ENCODE measurements around the gene DYNC1H1.

DYNC1H1 gene

DNA sequence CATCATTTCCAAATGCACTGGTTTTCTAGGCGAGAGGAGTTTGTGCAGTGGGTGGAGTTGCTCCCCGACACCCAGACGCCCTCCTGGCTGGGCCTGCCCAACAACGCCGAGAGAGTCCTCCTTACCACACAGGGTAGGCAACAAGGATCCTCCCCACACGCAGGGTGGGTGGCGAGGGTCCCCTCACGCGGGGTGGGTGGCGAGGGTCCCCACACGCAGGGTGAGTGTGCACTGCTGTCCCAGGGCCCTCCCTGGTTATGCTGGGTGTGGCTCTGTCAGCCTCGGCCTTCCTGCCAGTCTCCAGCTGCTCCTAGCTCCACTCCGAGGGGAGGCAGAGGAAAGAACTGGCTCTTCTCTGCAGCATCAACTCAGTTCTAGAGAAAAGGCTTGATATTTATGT lies 80.2 kb downstream of the DYNC1H1 start:
- no peak overlapping the region for H3K4me3 Mint-ChIP-seq
- no peaks in the 10 kb centered on the region for H3K36me3 Mint-ChIP-seq
- no peaks in the 10 kb centered on the region for H3K4me1 Mint-ChIP-seq (ENCODE audit: low read depth)
- H3K27me3 Mint-ChIP-seq = no peaks in the 10 kb centered on the region
- peak overlapping the region; percentile 12 for H3K27ac Mint-ChIP-seq
- H3K9me3 Mint-ChIP-seq (ENCODE audit: low read depth) = no peaks in the 10 kb centered on the region

DNA sequence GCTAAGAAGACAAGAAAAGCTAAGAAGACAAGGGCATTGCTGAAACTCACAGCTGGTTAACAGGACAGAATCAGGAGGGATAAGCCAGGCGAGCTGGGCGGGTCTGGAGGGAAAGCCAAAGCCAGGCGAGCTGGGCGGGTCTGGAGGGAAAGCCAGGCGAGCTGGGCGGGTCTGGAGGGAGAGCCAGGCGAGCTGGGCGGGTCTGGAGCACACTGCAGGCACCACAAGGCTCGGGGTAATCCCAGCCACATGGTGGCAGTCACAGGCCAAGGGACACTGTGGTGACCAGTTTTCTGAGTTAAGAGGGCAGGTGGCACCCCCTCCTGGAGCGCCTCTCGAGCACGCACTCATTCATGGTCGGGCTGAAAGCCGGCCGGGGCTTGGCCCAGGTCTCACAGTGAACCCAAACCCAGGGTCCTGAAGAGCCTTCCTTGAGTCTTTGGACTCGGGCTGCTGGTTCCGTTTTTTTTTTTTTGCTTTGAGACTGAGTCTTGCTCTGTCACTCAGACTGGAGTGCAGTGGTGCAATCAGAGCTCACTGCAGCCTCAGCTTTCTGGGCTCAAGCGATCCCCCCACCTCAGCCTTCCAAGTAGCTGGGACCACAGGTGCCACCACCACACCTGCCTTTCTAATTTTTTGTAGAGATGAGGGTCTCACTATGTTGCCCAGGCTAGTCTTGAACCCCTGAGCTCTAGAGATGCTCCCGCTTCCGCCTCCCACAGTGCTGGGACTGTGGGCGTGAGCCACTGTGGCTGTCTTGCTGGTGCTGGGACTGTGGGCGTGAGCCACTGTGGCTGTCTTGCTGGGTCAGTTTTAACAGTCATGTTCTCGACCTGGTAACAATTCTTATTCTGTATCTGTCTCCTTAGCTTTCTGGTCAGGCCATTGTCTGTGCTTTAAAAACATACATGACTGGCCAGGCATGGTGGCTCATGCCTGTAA lies 82.2 kb downstream of the DYNC1H1 start:
- Mint-ChIP-seq H3K27me3 (no peaks in the 10 kb centered on the region), H3K27ac (no peak overlapping the region), H3K4me1 (ENCODE audit: low read depth) (no peaks in the 10 kb centered on the region), H3K36me3 (no peaks in the 10 kb centered on the region), H3K4me3 (no peak overlapping the region), H3K9me3 (ENCODE audit: low read depth) (no peaks in the 10 kb centered on the region)

DNA sequence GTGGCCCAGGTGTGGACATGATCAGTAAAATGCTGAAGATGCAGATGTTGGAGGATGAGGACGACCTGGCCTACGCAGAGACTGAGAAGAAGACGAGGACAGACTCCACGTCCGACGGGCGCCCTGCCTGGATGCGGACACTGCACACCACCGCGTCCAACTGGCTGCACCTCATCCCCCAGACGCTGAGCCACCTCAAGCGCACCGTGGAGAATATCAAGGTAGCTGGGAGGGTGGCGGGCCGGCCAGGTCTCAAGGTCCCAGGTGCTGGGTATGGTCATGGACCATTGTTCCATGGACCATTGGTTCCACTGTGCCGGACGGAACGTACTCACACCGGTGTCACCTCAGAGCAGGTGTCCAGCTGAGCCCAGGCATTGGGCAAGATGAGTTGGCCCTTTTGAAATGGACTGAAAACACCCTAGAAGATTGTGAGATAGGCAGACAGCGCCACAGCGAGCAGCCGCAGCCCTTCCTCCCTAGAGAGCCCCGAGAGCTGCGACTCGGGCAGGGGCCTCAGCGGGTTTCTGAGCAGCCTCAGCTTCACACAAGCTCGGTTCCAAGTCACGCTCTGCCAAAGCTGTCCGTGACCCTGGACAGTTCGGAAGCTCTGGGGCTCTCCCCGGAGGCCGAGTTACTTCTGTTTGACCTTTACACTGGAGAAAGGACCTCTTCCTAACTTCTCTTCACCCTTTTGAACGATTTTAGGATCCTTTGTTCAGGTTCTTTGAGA lies 83.6 kb downstream of the DYNC1H1 start:
- H3K36me3 Mint-ChIP-seq = peaks cover 2% of the 10 kb centered on the region

DNA sequence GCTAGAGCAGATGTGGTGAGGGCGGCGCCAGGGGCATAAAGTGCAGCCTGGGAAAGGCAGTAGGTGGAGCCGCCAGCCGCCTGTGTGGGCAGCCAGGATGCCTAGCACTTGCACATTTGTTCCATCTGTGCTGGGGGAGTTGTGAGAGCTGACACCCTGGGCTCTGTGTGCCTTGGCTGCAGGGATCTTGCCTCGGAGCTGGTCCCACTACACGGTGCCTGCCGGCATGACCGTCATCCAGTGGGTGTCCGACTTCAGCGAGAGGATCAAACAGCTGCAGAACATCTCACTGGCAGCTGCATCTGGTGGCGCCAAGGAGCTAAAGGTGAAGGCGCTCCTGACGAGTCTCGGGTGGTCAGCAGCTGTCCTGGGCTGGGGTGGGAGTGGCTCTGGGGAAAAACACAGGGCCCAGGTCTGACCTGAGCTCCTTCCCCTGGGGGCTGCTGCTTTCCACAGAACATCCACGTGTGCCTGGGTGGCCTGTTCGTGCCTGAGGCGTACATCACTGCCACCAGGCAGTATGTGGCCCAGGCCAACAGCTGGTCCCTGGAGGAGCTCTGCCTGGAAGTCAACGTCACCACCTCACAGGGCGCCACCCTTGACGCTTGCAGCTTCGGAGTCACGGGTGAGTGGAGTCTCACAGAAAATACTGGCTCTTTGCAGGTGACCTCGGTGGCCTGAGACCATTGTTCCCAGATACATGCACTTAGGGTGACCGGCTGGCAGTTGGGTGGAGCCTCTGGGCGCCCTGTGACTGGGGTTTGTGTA lies 85.1 kb downstream of the DYNC1H1 start:
- H3K4me1 Mint-ChIP-seq (ENCODE audit: low read depth) = no peaks in the 10 kb centered on the region
- no peaks in the 10 kb centered on the region for H3K9me3 Mint-ChIP-seq (ENCODE audit: low read depth)
- H3K36me3 Mint-ChIP-seq = peaks cover 2% of the 10 kb centered on the region
- H3K4me3 Mint-ChIP-seq = no peak overlapping the region
- no peaks in the 10 kb centered on the region for H3K27me3 Mint-ChIP-seq
- H3K27ac Mint-ChIP-seq = no peak overlapping the region

More for the DNA sequence above, 83.6 kb downstream of the DYNC1H1 start:
- Mint-ChIP-seq H3K4me3 (no peak overlapping the region), H3K9me3 (ENCODE audit: low read depth) (no peaks in the 10 kb centered on the region), H3K27ac (no peak overlapping the region), H3K4me1 (ENCODE audit: low read depth) (no peaks in the 10 kb centered on the region), H3K27me3 (no peaks in the 10 kb centered on the region)

DNA sequence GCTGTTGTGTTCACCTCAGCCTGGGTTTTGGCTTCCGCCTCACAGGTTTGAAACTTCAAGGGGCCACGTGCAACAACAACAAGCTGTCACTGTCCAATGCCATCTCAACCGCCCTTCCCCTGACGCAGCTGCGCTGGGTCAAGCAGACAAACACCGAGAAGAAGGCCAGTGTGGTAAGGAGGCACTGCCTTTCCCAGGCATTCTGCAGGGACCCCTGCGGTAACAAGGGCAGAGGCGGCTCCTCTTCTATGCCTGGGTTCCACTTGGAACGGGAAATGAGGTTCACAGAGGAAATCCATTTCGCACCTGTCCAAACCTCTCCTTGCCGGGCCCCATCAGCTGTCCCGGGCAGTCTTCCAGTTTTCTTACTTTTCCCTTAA lies 85.6 kb downstream of the DYNC1H1 start:
- Mint-ChIP-seq H3K9me3 (ENCODE audit: low read depth) (no peaks in the 10 kb centered on the region), H3K27me3 (no peaks in the 10 kb centered on the region), H3K4me1 (ENCODE audit: low read depth) (no peaks in the 10 kb centered on the region), H3K27ac (no peak overlapping the region), H3K4me3 (no peak overlapping the region), H3K36me3 (peaks cover 2% of the 10 kb centered on the region)

DNA sequence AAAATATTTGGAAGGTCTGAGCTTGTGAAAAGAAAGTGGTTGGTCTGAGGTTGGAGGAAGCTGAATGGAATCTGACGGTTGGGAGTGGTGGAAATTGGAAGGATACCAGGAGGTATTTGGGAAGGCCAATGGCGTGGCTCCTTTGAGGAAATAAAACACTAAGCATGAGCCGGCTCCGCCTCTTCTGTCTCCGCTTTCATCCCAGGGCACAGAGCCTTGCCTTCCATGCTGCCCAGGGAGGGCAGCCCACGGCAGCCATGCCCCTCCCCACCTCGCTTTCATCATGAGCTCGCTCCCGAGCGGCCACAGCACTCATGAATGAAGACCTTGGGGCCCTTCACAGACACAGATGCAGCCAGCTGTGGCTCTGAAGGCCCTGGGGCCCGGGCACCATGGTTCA lies 86.3 kb downstream of the DYNC1H1 start:
- Mint-ChIP-seq H3K4me1 (ENCODE audit: low read depth) (no peaks in the 10 kb centered on the region), H3K4me3 (no peak overlapping the region), H3K27ac (no peak overlapping the region), H3K9me3 (ENCODE audit: low read depth) (no peaks in the 10 kb centered on the region), H3K27me3 (no peaks in the 10 kb centered on the region), H3K36me3 (peaks cover 2% of the 10 kb centered on the region)

DNA sequence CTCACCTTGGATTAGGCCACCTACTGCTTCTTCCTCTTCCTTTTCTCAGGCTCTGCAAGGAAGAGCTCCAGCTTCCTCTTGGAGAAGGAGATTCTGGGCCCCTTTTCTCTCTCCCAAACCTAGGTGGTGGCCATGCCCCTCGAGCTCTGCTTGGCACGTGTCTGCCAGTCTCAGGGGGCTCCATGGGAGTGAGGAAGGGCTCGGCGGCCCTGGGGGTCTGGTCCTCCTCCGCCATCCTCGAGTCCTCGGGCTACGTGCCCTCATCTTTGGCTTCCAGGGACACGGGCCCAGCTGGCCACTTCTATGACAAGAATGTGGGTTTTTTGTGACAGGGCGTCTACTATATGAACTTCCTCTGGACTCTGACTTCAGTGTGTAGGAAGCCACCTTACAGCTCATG lies 88.1 kb downstream of the DYNC1H1 start:
- Mint-ChIP-seq H3K9me3 (ENCODE audit: low read depth) (no peaks in the 10 kb centered on the region), H3K4me1 (ENCODE audit: low read depth) (peaks cover 2% of the 10 kb centered on the region), H3K36me3 (peaks cover 2% of the 10 kb centered on the region), H3K27ac (no peak overlapping the region), H3K27me3 (no peaks in the 10 kb centered on the region), H3K4me3 (no peak overlapping the region)

DNA sequence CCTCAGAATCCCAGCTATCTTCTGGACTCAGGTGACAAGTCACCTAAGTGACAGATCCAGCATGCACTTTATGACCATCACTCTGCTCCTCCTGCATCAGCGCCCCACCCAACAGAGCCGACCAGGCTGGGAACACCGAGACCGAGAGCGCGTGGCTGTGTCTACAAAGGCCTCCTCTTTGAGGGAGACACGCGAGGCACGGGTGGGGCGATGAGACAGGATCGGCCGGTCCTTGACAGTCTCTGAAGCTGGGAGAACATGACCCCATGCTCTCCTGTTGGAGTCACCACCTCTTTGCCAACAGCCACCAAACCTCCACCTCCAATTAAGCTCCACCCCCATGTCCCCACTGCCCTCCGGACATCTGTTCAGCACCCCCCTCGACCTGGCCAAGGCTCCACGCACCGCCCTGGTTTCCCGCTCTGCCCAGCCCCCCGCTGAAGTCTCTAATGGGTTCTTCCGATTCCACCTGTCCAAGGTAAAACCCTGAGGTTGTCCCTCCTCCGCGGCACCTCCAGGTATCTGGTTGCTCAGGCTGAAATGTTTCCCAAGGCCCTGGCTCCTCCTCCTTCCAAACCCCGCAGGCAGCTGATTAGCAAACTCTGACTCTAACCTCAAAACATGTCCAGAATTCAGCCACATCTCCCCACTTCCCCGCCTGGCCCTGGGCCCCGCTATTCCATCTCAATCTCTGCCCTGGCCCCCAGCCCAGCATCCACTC lies 91.0 kb downstream of the DYNC1H1 start:
- H3K9me3 Mint-ChIP-seq (ENCODE audit: low read depth) = no peaks in the 10 kb centered on the region
- peak overlapping the region; percentile 61 for H3K27ac Mint-ChIP-seq
- no peaks in the 10 kb centered on the region for H3K27me3 Mint-ChIP-seq

DNA sequence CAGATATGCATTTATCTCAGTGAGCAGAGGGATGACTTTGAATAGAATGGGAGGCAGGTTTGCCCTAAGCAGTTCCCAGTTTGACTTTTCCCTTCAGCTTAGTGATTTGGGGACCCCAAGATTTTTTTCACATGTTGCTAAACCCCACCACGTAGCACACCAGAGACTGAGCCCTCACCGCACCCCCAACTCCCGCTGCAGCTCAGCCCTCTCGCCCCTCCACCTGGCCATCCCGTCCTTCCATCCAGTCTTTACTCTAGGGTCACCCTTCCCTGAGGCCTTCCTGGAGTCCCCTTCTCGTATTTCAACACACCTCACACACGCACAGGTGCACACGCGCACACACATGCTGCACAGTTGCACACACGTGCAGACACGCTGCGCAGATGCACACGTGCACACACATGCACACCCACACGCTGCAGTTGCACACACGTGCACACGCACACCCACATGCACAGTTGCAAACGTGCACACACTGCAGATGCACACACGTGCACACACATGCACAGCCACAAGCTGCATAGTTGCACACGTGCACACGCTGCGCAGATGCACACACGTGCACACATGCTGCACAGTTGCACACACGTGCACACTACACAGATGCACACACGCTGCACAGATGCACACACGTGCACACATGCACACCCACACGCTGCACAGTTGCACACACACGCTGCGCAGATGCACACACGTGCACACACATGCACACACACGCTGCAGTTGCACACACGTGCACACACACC lies 92.5 kb downstream of the DYNC1H1 start:
- Mint-ChIP-seq H3K27me3 (no peaks in the 10 kb centered on the region), H3K9me3 (ENCODE audit: low read depth) (no peaks in the 10 kb centered on the region), H3K27ac (no peak overlapping the region), H3K36me3 (peaks cover 2% of the 10 kb centered on the region), H3K4me1 (ENCODE audit: low read depth) (peaks cover 4% of the 10 kb centered on the region), H3K4me3 (no peak overlapping the region)

More for the DNA sequence above, 91.0 kb downstream of the DYNC1H1 start:
- peaks cover 2% of the 10 kb centered on the region for H3K36me3 Mint-ChIP-seq
- no peak overlapping the region for H3K4me3 Mint-ChIP-seq
- peaks cover 3% of the 10 kb centered on the region for H3K4me1 Mint-ChIP-seq (ENCODE audit: low read depth)

DNA sequence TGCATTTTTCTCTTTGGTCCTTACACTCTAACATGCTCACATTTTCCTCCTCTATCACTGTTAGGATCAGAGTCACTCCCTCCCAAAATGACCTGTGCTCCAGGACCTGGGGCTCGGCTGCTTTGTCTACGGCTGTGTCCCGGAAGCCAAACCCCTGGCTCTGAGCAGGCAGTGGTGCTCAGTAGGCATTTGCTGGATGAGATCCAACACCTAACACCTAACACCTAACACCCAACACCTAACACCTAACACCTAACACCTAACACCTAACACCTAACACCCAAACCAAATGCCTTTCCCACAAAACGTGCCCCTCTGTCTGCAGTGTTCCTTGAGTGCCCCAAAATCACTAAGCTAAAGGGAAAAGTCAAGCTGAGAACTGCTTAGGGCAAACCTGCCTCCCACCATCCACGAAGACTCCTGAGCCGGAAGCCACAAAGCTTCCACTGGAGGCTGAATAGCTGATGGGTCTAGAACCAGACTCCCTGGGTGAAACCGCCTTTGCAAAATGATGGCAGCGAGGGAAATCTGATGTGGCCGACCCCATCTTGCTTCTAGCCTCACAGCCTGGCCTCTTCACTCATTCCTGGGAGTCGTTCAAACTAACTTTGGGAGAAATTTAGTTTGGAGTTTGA lies 93.2 kb downstream of the DYNC1H1 start:
- no peaks in the 10 kb centered on the region for H3K9me3 Mint-ChIP-seq (ENCODE audit: low read depth)
- peaks cover 7% of the 10 kb centered on the region for H3K4me1 Mint-ChIP-seq (ENCODE audit: low read depth)
- H3K27ac Mint-ChIP-seq = no peak overlapping the region
- H3K27me3 Mint-ChIP-seq = no peaks in the 10 kb centered on the region
- H3K4me3 Mint-ChIP-seq = no peak overlapping the region
- H3K36me3 Mint-ChIP-seq = peaks cover 2% of the 10 kb centered on the region

DNA sequence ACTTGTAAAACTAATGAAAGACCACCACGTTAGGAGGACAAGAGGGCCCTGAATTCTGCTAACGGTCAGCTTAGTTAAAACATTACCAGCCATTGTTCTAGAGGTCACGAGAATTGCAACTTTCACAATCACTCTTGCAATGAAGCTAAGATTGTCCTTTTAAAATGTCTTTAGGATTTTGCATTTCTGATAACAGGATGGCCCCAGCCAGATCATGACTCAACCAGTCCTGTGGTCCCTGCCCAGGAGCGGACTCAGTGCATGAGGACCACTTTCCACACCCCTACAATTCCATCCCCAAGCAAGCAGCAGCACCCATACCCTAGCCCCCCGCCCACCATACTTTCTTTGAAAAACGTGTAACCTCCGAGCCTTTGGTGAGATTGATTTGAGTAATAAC lies 93.8 kb downstream of the DYNC1H1 start:
- peaks cover 7% of the 10 kb centered on the region for H3K4me1 Mint-ChIP-seq (ENCODE audit: low read depth)
- no peak overlapping the region for H3K27ac Mint-ChIP-seq
- H3K27me3 Mint-ChIP-seq = no peaks in the 10 kb centered on the region
- H3K4me3 Mint-ChIP-seq = no peak overlapping the region
- no peaks in the 10 kb centered on the region for H3K36me3 Mint-ChIP-seq
- no peaks in the 10 kb centered on the region for H3K9me3 Mint-ChIP-seq (ENCODE audit: low read depth)

DNA sequence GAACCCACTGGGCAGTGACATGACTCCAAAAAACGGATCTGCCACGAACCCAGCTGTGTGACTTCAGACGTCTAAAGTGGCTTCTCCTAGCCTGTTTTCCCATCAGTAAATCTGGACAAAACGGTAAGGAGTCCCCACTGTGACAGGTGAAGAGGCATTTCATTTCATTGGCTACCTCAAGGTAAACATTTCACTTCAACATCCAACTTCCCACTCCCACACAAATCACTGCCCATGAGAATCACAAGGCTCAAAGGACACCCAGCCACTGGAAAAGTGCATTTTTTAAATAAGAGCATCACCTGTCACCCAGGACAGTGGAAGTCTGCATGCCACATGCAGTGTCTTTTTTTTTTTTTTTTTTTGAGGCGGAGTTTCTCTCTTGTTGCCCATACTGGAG lies 94.6 kb downstream of the DYNC1H1 start:
- no peaks in the 10 kb centered on the region for H3K36me3 Mint-ChIP-seq
- H3K4me3 Mint-ChIP-seq = no peak overlapping the region
- peaks cover 7% of the 10 kb centered on the region for H3K4me1 Mint-ChIP-seq (ENCODE audit: low read depth)
- H3K27me3 Mint-ChIP-seq = no peaks in the 10 kb centered on the region
- H3K9me3 Mint-ChIP-seq (ENCODE audit: low read depth) = no peaks in the 10 kb centered on the region
- no peak overlapping the region for H3K27ac Mint-ChIP-seq

DNA sequence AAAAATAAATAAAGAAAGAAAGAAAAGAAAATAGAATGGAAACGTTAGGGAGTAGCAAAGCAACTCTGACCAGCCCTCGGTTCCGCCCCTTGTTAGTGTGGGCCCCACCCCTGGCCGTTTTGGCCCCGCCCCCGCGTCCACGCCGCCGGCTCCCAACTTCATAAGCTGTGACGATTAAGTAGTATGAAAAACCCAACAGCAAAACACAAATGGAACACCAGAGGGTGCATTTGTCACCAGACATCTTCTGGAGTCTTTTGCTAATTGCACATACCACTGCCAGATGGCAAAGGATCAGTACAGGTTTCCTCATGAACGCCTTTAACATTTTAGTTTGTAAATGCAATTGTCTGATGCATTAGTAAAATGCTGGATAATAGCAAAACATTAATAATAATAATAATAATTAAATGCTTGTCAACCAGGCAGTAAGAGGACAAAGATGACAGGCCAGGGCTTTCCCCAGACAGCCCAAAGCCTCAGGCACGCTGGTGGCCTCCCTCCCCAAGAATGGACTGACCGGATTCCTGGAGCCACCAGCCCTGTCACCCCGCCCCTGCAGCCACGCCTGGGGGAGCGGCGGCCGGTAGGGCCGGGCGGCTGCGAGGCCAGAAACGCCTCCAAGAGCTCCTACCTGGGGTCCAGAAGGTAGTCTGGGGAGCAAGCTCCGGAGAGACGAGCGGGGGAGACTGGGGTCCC lies 98.9 kb downstream of the DYNC1H1 start:
- Mint-ChIP-seq H3K27me3 (no peaks in the 10 kb centered on the region), H3K27ac (no peak overlapping the region), H3K4me1 (ENCODE audit: low read depth) (peaks cover 3% of the 10 kb centered on the region), H3K4me3 (no peak overlapping the region), H3K36me3 (no peaks in the 10 kb centered on the region), H3K9me3 (ENCODE audit: low read depth) (no peaks in the 10 kb centered on the region)

All from activated naive CD8-positive, alpha-beta T cell (primary cell).